SK-N-MC (cell line): Measurements from ENCODE around the gene ITGA3.
A peak's percentile ranks its signal among the peaks of the same experiment; 100 is the strongest.

ENCODE experiments used
- DNase-seq: peaks from one replicate; pipeline ENCODE4 v3.0.0-alpha.2; 2011; ENCODE audit warnings: low read depth, low spot score
- H3K27ac ChIP-seq: fragments of 200-600 bp; sonication (generic); 2 replicates; pipeline ENCODE4 v1.5.1; 2016; ENCODE audit warnings: mixed run types
- H3K36me3 ChIP-seq: fragments of 200-600 bp; sonication (generic); 2 replicates; pipeline ENCODE4 v1.6.1; 2017; ENCODE audit warnings: antibody characterized with exemption, low read length, mixed read lengths; ENCODE audit not compliant: insufficient read depth
- H3K4me3 ChIP-seq: fragments of 200-600 bp; sonication (generic); 2 replicates; pipeline ENCODE4 v1.5.1; 2016
- H3K9ac ChIP-seq: fragments of 200-600 bp; sonication (generic); 2 replicates; pipeline ENCODE4 v1.8.0; 2017; ENCODE audit warnings: mixed run types, mixed read lengths; ENCODE audit not compliant: insufficient read length
- H3K9me3 ChIP-seq: fragments of 200-600 bp; sonication (generic); 2 replicates; pipeline ENCODE4 v1.6.1; 2017; ENCODE audit warnings: low read depth, mild to moderate bottlenecking, antibody characterized with exemption, low read length, moderate library complexity, mixed read lengths
- EZH2 ChIP-seq: fragments of 200-600 bp; sonication (generic); IDR thresholded peaks from one replicate; pipeline ENCODE4 v1.6.1; 2017; ENCODE audit warnings: antibody characterized with exemption
- FOXP2 ChIP-seq: optimal IDR thresholded peaks from 2 replicates; pipeline ENCODE3; 2011; ENCODE audit warnings: mild to moderate bottlenecking, moderate library complexity; ENCODE audit not compliant: insufficient read depth; ENCODE audit errors: extremely low read length, control extremely low read depth
- POLR2AphosphoS5 ChIP-seq: IDR thresholded peaks from 2 replicates; pipeline ENCODE4 v1.6.1; 2012; ENCODE audit warnings: mild to moderate bottlenecking, low read depth, low read length, borderline replicate concordance

Gene ITGA3

DNA sequence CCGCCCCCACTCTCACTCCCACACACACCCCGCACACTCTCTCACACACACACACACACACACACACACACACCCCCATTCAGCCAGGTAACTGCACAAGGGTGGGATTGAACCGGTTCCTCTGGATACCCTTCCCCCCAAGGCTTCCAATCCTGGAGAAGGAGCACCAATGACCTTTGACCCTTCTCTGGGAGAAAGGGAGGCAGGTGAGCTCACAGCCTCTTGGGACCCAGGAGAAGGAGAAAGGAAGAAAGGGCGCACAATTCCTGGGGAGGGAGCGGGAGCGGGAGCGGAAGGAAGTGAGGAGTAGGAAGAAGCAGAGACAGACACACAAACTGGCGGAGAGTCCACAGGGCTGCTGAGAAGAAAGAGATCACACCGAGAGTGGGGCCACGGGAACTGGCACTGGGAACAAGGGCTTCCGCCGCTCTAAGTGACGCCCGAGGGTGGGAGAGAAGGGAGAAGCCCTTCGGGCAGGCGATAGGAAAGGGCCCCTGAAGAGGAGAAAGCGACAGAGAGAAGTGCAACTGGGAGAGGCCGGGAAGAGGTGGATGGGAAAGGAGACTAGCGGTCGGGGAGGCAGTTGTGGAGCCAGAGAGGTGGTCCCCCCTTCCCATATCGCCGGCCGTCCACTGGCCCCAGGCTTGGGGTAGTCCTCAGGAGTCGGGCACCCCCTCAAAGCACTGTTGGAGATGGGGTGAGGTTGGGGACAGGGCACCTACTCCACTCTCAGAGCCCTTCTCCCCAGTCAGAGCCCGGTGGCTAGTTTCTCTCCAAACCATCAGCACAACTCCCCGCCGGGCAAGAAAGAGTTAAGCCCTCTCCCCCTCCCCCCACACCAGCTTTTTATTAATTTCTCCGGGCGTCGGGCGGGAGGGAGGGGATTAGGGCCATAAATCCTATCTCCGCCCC is 72.8 kb downstream of the ITGA3 start:
- Histone ChIP-seq H3K9me3 (no peaks in the 10 kb centered on the region), H3K36me3 (no peaks in the 10 kb centered on the region), H3K27ac (peak overlapping the region; percentile 66), H3K9ac (peak overlapping the region; percentile 42), H3K4me3 (peak overlapping the region; percentile 86)
- no peak for DNase-seq
- no peak for TF ChIP-seq FOXP2
- peak; percentile 59 for TF ChIP-seq POLR2AphosphoS5

DNA sequence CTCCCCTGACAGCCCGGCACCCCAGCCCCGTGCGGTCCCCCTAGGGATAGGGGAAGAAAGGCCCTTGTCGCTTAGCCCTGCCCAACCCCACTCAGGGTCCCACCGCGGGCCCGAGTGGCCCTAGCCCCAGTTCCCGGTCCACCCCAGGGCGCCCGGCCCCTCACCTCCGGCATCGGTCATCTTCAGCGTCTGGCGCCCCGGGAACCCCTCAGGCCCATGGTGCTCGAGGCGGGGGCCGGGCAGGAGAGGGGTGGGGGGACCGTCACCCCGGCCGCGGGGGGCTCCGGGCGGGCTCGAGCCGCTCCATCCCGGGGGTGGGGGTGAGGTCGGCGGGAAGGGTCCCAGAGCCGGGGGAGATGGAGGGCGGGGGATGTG is 73.4 kb downstream of the ITGA3 start:
- TF ChIP-seq FOXP2 = no peak
- TF ChIP-seq EZH2 = no peak
- TF ChIP-seq POLR2AphosphoS5 = no peak
- H3K4me3 ChIP-seq = peak overlapping the region; percentile 86
- no peak overlapping the region for H3K27ac ChIP-seq
- H3K9me3 ChIP-seq = no peaks in the 10 kb centered on the region
- peak overlapping the region; percentile 60 for H3K9ac ChIP-seq
- peaks cover 1% of the 10 kb centered on the region; the same call in 1 of the 2 replicates for H3K36me3 ChIP-seq
- DNase-seq = no peak

DNA sequence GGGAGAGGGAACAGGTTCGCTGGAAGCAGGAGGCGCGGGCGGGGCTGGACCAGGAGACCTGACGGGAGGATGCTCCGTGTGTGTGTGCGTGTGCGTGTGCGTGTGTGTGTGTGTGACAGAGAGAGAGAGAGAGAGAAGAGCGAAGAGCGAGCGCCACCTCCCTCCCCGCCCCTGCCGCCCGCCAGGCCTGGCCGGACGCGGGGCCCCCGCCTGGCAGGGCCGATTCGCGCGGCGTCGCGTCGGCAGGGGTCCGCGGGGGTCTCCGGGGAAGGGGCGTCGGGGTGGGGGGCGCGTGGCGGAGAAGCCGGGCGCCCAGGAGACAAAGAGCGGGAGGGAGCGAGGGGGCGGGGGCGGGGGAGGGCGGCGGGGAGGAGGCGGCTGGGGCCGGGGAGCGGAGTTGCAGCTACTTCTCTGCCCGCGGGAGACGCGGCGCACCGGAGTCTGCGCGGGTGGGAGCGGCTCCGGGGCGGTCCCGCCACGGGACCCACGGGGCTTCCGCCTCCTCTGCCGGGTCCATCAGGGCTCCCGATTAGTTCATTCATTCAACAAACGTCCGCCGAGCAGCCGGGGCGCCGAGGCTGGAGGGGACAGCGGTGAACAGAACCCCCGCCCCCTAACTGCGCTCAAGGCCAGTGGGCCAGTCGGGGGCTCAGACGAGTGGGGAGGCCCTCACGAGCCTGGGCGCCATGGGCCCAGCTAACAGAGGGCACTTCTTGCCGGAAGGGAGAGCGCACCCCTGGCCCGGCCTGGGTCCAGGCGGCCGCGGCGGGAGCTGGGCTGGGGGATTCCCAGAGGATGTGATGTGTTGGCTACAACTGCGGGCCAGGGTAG is 74.0 kb downstream of the ITGA3 start, which contains the start of gene SAMD14:
SAMD14 (minus strand) TSS at position 433 of the 831 bp plus-strand sequence. CDS start 5,201 bp downstream, outside the sequence.
- peak within 1 kb of the TSS; percentile 65 for H3K9ac ChIP-seq
- DNase-seq = no peak
- TF ChIP-seq FOXP2 = no peak
- TF ChIP-seq POLR2AphosphoS5 = no peak
- no peak for TF ChIP-seq EZH2
- peak within 1 kb of the TSS; percentile 86 for H3K4me3 ChIP-seq
- no peaks in the 10 kb centered on the region for H3K9me3 ChIP-seq
- peak within 1 kb of the TSS; percentile 66 for H3K27ac ChIP-seq
- peaks cover 7% of the 10 kb centered on the region; the same call in 1 of the 2 replicates for H3K36me3 ChIP-seq

DNA sequence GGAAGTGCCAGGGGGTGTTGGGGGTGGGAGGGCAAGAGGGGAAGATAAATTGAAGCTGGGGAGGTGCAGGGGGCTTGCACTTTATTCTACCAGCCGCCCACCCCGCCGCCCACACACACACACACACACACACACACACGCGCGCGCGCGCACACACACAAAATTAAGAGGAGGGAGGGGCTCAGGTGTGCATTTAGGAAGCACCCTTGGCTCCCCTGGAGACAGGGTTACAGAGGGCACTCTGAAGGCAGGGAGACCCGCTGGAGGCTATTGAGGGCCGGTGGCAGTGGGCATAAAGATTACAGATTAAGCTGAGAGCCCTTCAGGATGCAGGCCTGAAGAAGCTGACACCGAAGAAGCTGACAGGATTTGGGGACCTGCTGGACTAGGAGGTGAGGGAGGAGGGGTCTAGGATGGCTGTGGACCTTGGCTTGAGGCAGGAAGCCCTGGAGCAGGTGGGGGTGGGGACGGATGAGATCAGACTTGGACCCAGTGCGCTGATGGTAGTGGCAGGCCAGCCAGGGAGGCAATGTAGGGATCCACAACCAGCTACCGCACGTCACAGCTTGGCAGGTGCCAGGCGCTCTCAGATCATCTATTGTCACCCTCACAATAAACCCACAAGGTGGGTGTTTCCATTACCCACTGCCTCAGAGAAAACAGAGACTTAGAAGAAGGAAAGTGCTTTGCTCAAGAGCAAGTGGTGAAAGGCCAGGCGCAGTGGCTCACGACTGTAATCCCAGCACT is 74.8 kb downstream of the ITGA3 start:
- peaks cover 12% of the 10 kb centered on the region; the same call in 1 of the 2 replicates for H3K36me3 ChIP-seq
- DNase-seq = no peak
- H3K4me3 ChIP-seq = peak overlapping the region; percentile 86
- no peak overlapping the region for H3K27ac ChIP-seq
- H3K9me3 ChIP-seq = no peaks in the 10 kb centered on the region
- H3K9ac ChIP-seq = no peak overlapping the region
- TF ChIP-seq POLR2AphosphoS5 = no peak
- no peak for TF ChIP-seq EZH2

DNA sequence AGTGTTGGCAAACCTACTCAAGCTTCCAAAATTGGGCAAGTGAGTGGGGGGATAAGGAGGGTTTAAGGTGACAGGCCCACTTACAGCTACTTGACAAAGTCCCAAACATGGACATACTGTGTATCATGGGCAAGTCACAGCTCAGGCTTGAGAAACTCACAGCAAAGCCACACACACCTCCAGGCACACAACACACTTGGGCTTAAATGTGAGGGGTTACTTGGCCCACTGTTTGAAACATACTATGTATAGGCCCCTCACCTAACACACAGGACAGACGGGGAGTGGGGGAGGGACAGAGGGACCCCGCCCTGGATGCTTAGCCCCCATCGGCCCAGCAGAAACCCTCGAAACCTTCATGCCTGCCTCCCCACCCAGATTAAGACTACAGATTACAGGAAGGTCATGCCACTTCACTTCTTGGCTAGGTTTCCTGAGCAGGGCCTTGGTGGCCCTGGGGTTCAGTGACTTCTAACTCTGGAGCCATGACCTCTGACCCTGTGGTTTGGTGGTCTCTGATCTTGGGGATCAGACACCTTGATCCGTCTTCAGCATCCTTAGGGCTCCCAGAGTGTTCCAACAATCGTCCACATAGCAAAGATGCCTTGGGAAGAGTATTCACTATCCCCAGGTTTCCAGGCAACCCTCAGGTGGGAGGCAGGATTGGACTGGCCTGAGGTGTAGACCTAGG is 76.3 kb downstream of the ITGA3 start:
- TF ChIP-seq POLR2AphosphoS5 (peak; percentile 13; the same call in 1 of the 2 replicates), FOXP2 (no peak), EZH2 (no peak)
- Histone ChIP-seq H3K9ac (no peak overlapping the region), H3K36me3 (peaks cover 16% of the 10 kb centered on the region; the same call in 1 of the 2 replicates), H3K4me3 (no peak overlapping the region), H3K9me3 (no peaks in the 10 kb centered on the region), H3K27ac (peak overlapping the region; percentile 50)
- no peak for DNase-seq

DNA sequence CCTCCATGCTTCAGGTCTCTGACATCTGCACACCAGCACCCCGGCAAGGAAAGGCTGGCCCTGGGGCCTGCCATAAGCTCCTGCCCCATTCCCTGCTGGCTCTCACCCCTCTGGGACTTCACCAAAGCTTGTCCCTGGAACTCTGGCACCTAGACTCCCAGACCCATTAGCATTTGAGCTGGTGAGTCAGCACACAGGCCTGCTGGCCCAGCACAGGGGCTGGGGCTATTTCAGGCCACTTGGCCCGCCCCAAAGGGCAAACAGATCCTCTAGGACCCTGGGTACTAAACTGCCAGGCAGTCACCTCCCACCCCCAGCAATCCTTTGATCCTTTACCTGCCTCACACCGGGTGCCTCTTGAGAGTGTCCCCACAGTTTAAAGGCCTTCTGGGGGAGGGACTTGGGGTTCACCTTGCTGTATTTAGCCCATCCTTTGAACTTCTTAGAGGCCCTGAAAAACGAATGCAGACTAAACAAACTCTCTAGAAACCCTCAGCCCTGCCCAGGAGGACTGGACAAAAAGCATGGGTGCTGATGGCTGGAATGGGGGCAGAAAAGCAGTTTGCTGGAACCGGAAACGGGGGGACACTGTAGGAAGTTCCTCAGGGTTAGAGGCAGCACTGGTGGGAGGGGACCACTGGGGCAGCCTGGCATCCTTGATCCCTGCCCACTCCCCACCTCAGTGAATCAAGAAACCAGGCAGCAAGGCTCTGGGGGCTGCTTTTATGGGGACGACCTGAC is 77.3 kb downstream of the ITGA3 start:
- TF ChIP-seq POLR2AphosphoS5 (no peak; the same call in 1 of the 2 replicates), EZH2 (no peak), FOXP2 (no peak)

DNA sequence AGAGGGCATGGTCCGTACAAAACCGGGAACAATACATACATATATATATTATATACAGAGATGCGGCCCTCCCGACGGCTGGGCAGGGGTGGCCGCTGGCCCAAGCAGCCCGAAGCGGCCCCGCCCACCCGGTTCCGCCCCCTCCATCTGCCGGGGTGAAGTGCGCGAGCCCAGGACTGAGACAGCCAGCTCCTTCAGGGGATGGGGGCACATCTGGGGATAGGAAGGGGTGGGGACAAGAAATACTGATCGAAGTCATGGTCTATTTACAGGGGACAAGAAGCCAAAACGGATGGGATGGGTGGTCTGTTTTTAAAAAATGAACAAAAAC is 77.8 kb downstream of the ITGA3 start:
- no peak overlapping the region for H3K4me3 ChIP-seq
- no peaks in the 10 kb centered on the region for H3K9me3 ChIP-seq
- peaks cover 30% of the 10 kb centered on the region for H3K36me3 ChIP-seq
- H3K27ac ChIP-seq = no peak overlapping the region
- TF ChIP-seq POLR2AphosphoS5 = no peak
- no peak for TF ChIP-seq FOXP2
- TF ChIP-seq EZH2 = no peak
- no peak overlapping the region for H3K9ac ChIP-seq
- no peak for DNase-seq

More for the DNA sequence above, 77.3 kb downstream of the ITGA3 start:
- H3K9ac ChIP-seq = no peak overlapping the region
- H3K36me3 ChIP-seq = peaks cover 25% of the 10 kb centered on the region
- H3K27ac ChIP-seq = no peak overlapping the region
- no peak overlapping the region for H3K4me3 ChIP-seq
- DNase-seq = no peak
- H3K9me3 ChIP-seq = no peaks in the 10 kb centered on the region
